Measurements from ENCODE around the gene AP1G1. TPM values are rescaled to one million over a fixed set of nuclear protein-coding genes. Genes with fewer than 3 reads are reported as not detected.
"Not testable (repeated sequence)": the region's sequence is repeated elsewhere in the genome, so short reads cannot be mapped to it uniquely, and the experiment has no call there.

The AP1G1 gene
- total RNA-seq, 1 donor from 2014 or later: 60.6 TPM

GRCh38 chr16:71707199-71707598 lies 101.4 kb downstream of the AP1G1 start:
- no peak for DNase-seq (ENCODE audit: low read depth)

GRCh38 chr16:71706046-71706445 lies 102.6 kb downstream of the AP1G1 start:
- no peak for DNase-seq (ENCODE audit: low read depth)

GRCh38 chr16:71703333-71703732 lies 105.3 kb downstream of the AP1G1 start:
- DNase-seq (ENCODE audit: low read depth): no peak

- no peak for DNase-seq (ENCODE audit: low read depth)
These were observed 107.8 kb downstream of the AP1G1 start for GRCh38 chr16:71700831-71701230.

- no peak for DNase-seq (ENCODE audit: low read depth)
These were observed 110.1 kb downstream of the AP1G1 start for GRCh38 chr16:71698491-71698890.

- no peak for DNase-seq (ENCODE audit: low read depth)
These were observed 115.5 kb downstream of the AP1G1 start for GRCh38 chr16:71693164-71693563.

- DNase-seq (ENCODE audit: low read depth): no peak
These were observed 118.7 kb downstream of the AP1G1 start for GRCh38 chr16:71689901-71690300.

GRCh38 chr16:71687861-71688260 lies 120.8 kb downstream of the AP1G1 start:
- no peak for DNase-seq (ENCODE audit: low read depth)

GRCh38 chr16:71684280-71684679 lies 124.4 kb downstream of the AP1G1 start:
- not testable (repeated sequence) for DNase-seq (ENCODE audit: low read depth)

GRCh38 chr16:71681360-71681759 lies 127.3 kb downstream of the AP1G1 start:
- DNase-seq (ENCODE audit: low read depth): no peak

Other genes starting within 250 kb of the AP1G1 start
- gene TAT, start 231.7 kb downstream of the AP1G1 start, total RNA-seq: not detected in 2 replicates
- gene MARVELD3, start 182.7 kb downstream of the AP1G1 start, total RNA-seq: not detected in 2 replicates
- gene PHLPP2, start 84.1 kb downstream of the AP1G1 start, total RNA-seq: 6.9 and 9.1 TPM in 2 replicates
- 10.6 and 10.7 TPM in 2 replicates for gene ATXN1L, start 37.1 kb upstream of the AP1G1 start, total RNA-seq
- gene ZNF821, start 75.3 kb upstream of the AP1G1 start, total RNA-seq: 5.3 and 7.1 TPM in 2 replicates
- gene IST1, start 86.7 kb upstream of the AP1G1 start, total RNA-seq: 246 and 256 TPM in 2 replicates
- gene PKD1L3, start 191.6 kb upstream of the AP1G1 start, total RNA-seq: not detected in 2 replicates
- gene DHODH, start 199.9 kb upstream of the AP1G1 start, total RNA-seq: 4.2 and 6.0 TPM in 2 replicates
- not detected in 2 replicates for gene HP, start 245.7 kb upstream of the AP1G1 start, total RNA-seq